ENCODE data around the gene XXYLT1. TPM values are rescaled to one million over a fixed set of nuclear protein-coding genes. Genes with fewer than 3 reads are reported as not detected.
A peak's percentile ranks its signal among the peaks of the same experiment; 100 is the strongest.
"Not testable (repeated sequence)": the region's sequence is repeated elsewhere in the genome, so short reads cannot be mapped to it uniquely, and the experiment has no call there.

Gene XXYLT1
- total RNA-seq, 2 experiments from 2014 or later = 8.8 to 9.6 TPM

- Mint-ChIP-seq H3K27ac (no peak overlapping the region), H3K27me3 (no peaks in the 10 kb centered on the region)
- no peak for DNase-seq
Measured at GRCh38 chr3:195095704-195096036, 175.3 kb downstream of the XXYLT1 start.

GRCh38 chr3:195095035-195095703 lies 175.8 kb downstream of the XXYLT1 start:
- Mint-ChIP-seq H3K9me3 (no peaks in the 10 kb centered on the region), H3K27ac (no peak overlapping the region), H3K4me3 (no peak overlapping the region), H3K4me1 (peaks cover 12% of the 10 kb centered on the region), H3K36me3 (peaks cover 4% of the 10 kb centered on the region), H3K27me3 (no peaks in the 10 kb centered on the region)
- DNase-seq = no peak

More at GRCh38 chr3:195095704-195096036, 175.3 kb downstream of the XXYLT1 start:
- Mint-ChIP-seq H3K4me3 (no peak overlapping the region), H3K9me3 (no peaks in the 10 kb centered on the region), H3K4me1 (peaks cover 12% of the 10 kb centered on the region), H3K36me3 (peaks cover 4% of the 10 kb centered on the region)

- no peak for DNase-seq
- peaks cover 12% of the 10 kb centered on the region for H3K4me1 Mint-ChIP-seq
- H3K9me3 Mint-ChIP-seq = no peaks in the 10 kb centered on the region
- H3K27me3 Mint-ChIP-seq = no peaks in the 10 kb centered on the region
- H3K4me3 Mint-ChIP-seq = no peak overlapping the region
- H3K27ac Mint-ChIP-seq = no peak overlapping the region
- peaks cover 4% of the 10 kb centered on the region for H3K36me3 Mint-ChIP-seq
Measured at GRCh38 chr3:195094191-195094921, 176.6 kb downstream of the XXYLT1 start.

- Mint-ChIP-seq H3K4me1 (peaks cover 12% of the 10 kb centered on the region), H3K36me3 (peaks cover 4% of the 10 kb centered on the region), H3K9me3 (no peaks in the 10 kb centered on the region), H3K27me3 (no peaks in the 10 kb centered on the region), H3K4me3 (no peak overlapping the region), H3K27ac (no peak overlapping the region)
- no peak for DNase-seq
Measured at GRCh38 chr3:195093731-195094130, 177.2 kb downstream of the XXYLT1 start.

- not testable (repeated sequence) for H3K27ac Mint-ChIP-seq, H3K9me3 Mint-ChIP-seq, DNase-seq, H3K4me1 Mint-ChIP-seq, H3K36me3 Mint-ChIP-seq, H3K27me3 Mint-ChIP-seq
- H3K4me3 Mint-ChIP-seq = peak overlapping the region; percentile 65
Measured at GRCh38 chr3:195087840-195088601, 182.9 kb downstream of the XXYLT1 start.

- Mint-ChIP-seq H3K27me3 (no peaks in the 10 kb centered on the region), H3K36me3 (no peaks in the 10 kb centered on the region), H3K9me3 (no peaks in the 10 kb centered on the region), H3K27ac (no peak overlapping the region), H3K4me1 (peaks cover 7% of the 10 kb centered on the region), H3K4me3 (peak overlapping the region; percentile 65)
- no peak for DNase-seq
Measured at GRCh38 chr3:195087328-195087727, 183.6 kb downstream of the XXYLT1 start.

- H3K27me3 Mint-ChIP-seq = no peaks in the 10 kb centered on the region
- no peak overlapping the region for H3K4me3 Mint-ChIP-seq
- peaks cover 9% of the 10 kb centered on the region for H3K4me1 Mint-ChIP-seq
- no peak overlapping the region for H3K27ac Mint-ChIP-seq
- no peaks in the 10 kb centered on the region for H3K9me3 Mint-ChIP-seq
- DNase-seq = no peak
- no peaks in the 10 kb centered on the region for H3K36me3 Mint-ChIP-seq
Measured at GRCh38 chr3:195086885-195087284, 184.1 kb downstream of the XXYLT1 start.

- no peaks in the 10 kb centered on the region for H3K27me3 Mint-ChIP-seq
- no peak overlapping the region for H3K4me3 Mint-ChIP-seq
- no peak for DNase-seq
- H3K36me3 Mint-ChIP-seq = no peaks in the 10 kb centered on the region
- peaks cover 10% of the 10 kb centered on the region for H3K4me1 Mint-ChIP-seq
- H3K9me3 Mint-ChIP-seq = no peaks in the 10 kb centered on the region
- H3K27ac Mint-ChIP-seq = no peak overlapping the region
Measured at GRCh38 chr3:195086341-195086740, 184.6 kb downstream of the XXYLT1 start.

GRCh38 chr3:195085356-195086130 lies 185.4 kb downstream of the XXYLT1 start:
- H3K27ac Mint-ChIP-seq = no peak overlapping the region
- no peaks in the 10 kb centered on the region for H3K27me3 Mint-ChIP-seq
- no peaks in the 10 kb centered on the region for H3K36me3 Mint-ChIP-seq
- H3K4me3 Mint-ChIP-seq = no peak overlapping the region
- H3K9me3 Mint-ChIP-seq = no peaks in the 10 kb centered on the region
- H3K4me1 Mint-ChIP-seq = peaks cover 10% of the 10 kb centered on the region
- no peak for DNase-seq

GRCh38 chr3:195084746-195085145 lies 186.2 kb downstream of the XXYLT1 start:
- Mint-ChIP-seq H3K4me3 (no peak overlapping the region), H3K27ac (no peak overlapping the region), H3K9me3 (no peaks in the 10 kb centered on the region), H3K36me3 (no peaks in the 10 kb centered on the region), H3K4me1 (peaks cover 12% of the 10 kb centered on the region), H3K27me3 (no peaks in the 10 kb centered on the region)
- DNase-seq = no peak

- Mint-ChIP-seq H3K4me1 (peaks cover 13% of the 10 kb centered on the region), H3K27me3 (no peaks in the 10 kb centered on the region), H3K27ac (no peak overlapping the region), H3K36me3 (no peaks in the 10 kb centered on the region), H3K9me3 (no peaks in the 10 kb centered on the region), H3K4me3 (no peak overlapping the region)
- no peak for DNase-seq
Measured at GRCh38 chr3:195083659-195084058, 187.3 kb downstream of the XXYLT1 start.

GRCh38 chr3:195082811-195083210 lies 188.1 kb downstream of the XXYLT1 start:
- no peak overlapping the region for H3K4me3 Mint-ChIP-seq
- no peaks in the 10 kb centered on the region for H3K36me3 Mint-ChIP-seq
- H3K4me1 Mint-ChIP-seq = peaks cover 13% of the 10 kb centered on the region
- no peaks in the 10 kb centered on the region for H3K27me3 Mint-ChIP-seq
- H3K27ac Mint-ChIP-seq = no peak overlapping the region
- DNase-seq = no peak
- H3K9me3 Mint-ChIP-seq = no peaks in the 10 kb centered on the region

- Mint-ChIP-seq H3K9me3 (no peaks in the 10 kb centered on the region), H3K4me1 (peaks cover 6% of the 10 kb centered on the region), H3K27me3 (no peaks in the 10 kb centered on the region), H3K27ac (no peak overlapping the region), H3K4me3 (no peak overlapping the region), H3K36me3 (no peaks in the 10 kb centered on the region)
- DNase-seq = no peak
Measured at GRCh38 chr3:195081242-195081963, 189.6 kb downstream of the XXYLT1 start.

GRCh38 chr3:195080571-195081151 lies 190.3 kb downstream of the XXYLT1 start:
- Mint-ChIP-seq H3K27me3 (no peaks in the 10 kb centered on the region), H3K4me1 (peaks cover 6% of the 10 kb centered on the region), H3K36me3 (no peaks in the 10 kb centered on the region), H3K9me3 (no peaks in the 10 kb centered on the region), H3K4me3 (no peak overlapping the region), H3K27ac (no peak overlapping the region)
- DNase-seq = no peak

Measured in activated naive CD8-positive, alpha-beta T cell treated with anti-CD3 and anti-CD28 coated beads for 36 hours (primary cell).